HepG2 (cell line): ENCODE results near the gene ANGPTL2. TPM values are rescaled to one million over a fixed set of nuclear protein-coding genes. Genes with fewer than 3 reads are reported as not detected.

Experiments
- ATAC-seq: fragments of 200-7000 bp; cut with Tn5 transposase; 3 replicates; pipeline ENCODE4 v1.9.1; 2020; ENCODE audit warnings: mild to moderate bottlenecking, moderate library complexity
- BruUV-seq: library from RNA; stranded (reverse); fragments of 400-500 nt; replicated peaks from 2 replicates; lab custom pipeline; 2021; lab: Mats Ljungman, UMichigan
- CTCF ChIA-PET: fragments of 300-600 bp; formaldehyde crosslinking; extraction: SDS; loops from one replicate; lab custom pipeline; 2021; ENCODE audit warnings: low total read pairs, inconsistent platforms, low intra/inter-chr PET ratio; lab: Yijun Ruan, JAX
- POLR2A ChIA-PET: fragments of 350-600 bp; sonication (Branson Sonifier 250); formaldehyde crosslinking; loops from one replicate; lab custom pipeline; 2020; ENCODE audit warnings: antibody characterized with exemption, inconsistent platforms; lab: Yijun Ruan, JAX
- DNase-seq: peaks from one replicate; pipeline ENCODE4 v3.0.0-alpha.2; 2015; ENCODE audit warnings: low spot score
- FAIRE-seq: peaks from 3 replicates; lab custom pipeline; 2011; peaks lifted over from hg19 to GRCh38; lab: Jason Lieb, UNC
- H2AFZ ChIP-seq: one replicate; pipeline ENCODE4 v1.6.1; 2011; ENCODE audit warnings: low read length, inconsistent platforms
- H3K27ac ChIP-seq: fragments of 300-600 bp; 3 replicates; pipeline ENCODE4 v1.8.0; 2011; ENCODE audit warnings: mixed run types, mild to moderate bottlenecking, mixed read lengths, low read length, inconsistent platforms; ENCODE audit not compliant: insufficient read depth; ENCODE audit errors: extremely low read length
- H3K27me3 ChIP-seq, 2 experiments: fragments of 200-600 bp in 1 of 2; 2 replicates in 1 of 2; 3 replicates in 1 of 2; pipeline versions ENCODE4 v1.6.0 to v1.8.0; 2011; ENCODE audit warnings: low read length in 2 of 2, mild to moderate bottlenecking in 2 of 2, moderate library complexity in 2 of 2, inconsistent platforms in 1 of 2; ENCODE audit not compliant: insufficient read depth in 2 of 2, control insufficient read depth in 1 of 2
- H3K36me3 ChIP-seq, 2 experiments: fragments of 200-600 bp in 1 of 2; replicated peaks in 1 of 2; 2 replicates in 1 of 2; 3 replicates in 1 of 2; pipeline versions ENCODE4 v1.5.1 to v1.8.0; 2011; ENCODE audit warnings: low read length in 2 of 2, inconsistent platforms in 1 of 2; ENCODE audit not compliant: insufficient read depth in 2 of 2, control insufficient read depth in 1 of 2
- H3K4me1 ChIP-seq: 2 replicates; pipeline ENCODE4 v1.5.1; 2012; ENCODE audit warnings: low read length, inconsistent platforms; ENCODE audit not compliant: insufficient read depth
- H3K4me2 ChIP-seq: 2 replicates; pipeline ENCODE4 v1.6.0; 2011; ENCODE audit warnings: low read depth, low read length, inconsistent platforms
- H3K4me3 ChIP-seq, 3 experiments: fragments of 200-600 bp in 1 of 3; sonication (generic), shearing (Covaris generic) in 1 of 3; replicated peaks in 1 of 3; 2 replicates each; pipeline ENCODE4 v1.5.1; 2011 to 2016; ENCODE audit warnings: low read length in 3 of 3, inconsistent platforms in 2 of 3, low read depth in 2 of 3, mild to moderate bottlenecking in 2 of 3, control low read depth in 1 of 3, mixed read lengths in 1 of 3; ENCODE audit not compliant: insufficient read depth in 1 of 3
- H3K79me2 ChIP-seq: one replicate; pipeline ENCODE4 v1.6.1; 2011; ENCODE audit warnings: low read length, inconsistent platforms; ENCODE audit not compliant: insufficient read depth
- H3K9ac ChIP-seq: 2 replicates; pipeline ENCODE4 v1.6.0; 2011; ENCODE audit warnings: mild to moderate bottlenecking, low read depth, low read length, inconsistent platforms; ENCODE audit not compliant: insufficient read depth
- H3K9me3 ChIP-seq: 2 replicates; pipeline ENCODE4 v1.5.1; 2012; ENCODE audit warnings: mild to moderate bottlenecking, low read length
- H4K20me1 ChIP-seq: 2 replicates; pipeline ENCODE4 v1.6.0; 2011; ENCODE audit warnings: inconsistent platforms, mild to moderate bottlenecking, low read length, moderate library complexity; ENCODE audit not compliant: insufficient read depth
- CEBPB ChIP-seq: IDR thresholded peaks from 2 replicates; pipeline ENCODE4 v1.6.1; 2011; ENCODE audit warnings: low read depth, low read length, improper control_type of control experiment, borderline replicate concordance
- CHD2 ChIP-seq: IDR thresholded peaks from 2 replicates; pipeline ENCODE4 v1.6.1; 2011; ENCODE audit warnings: low read depth, low read length, improper control_type of control experiment
- KAT8 ChIP-seq: IDR thresholded peaks from 2 replicates; pipeline ENCODE4 v1.6.1; 2016; ENCODE audit warnings: missing genetic modification reagents, missing compliant biosample characterization
- MYC ChIP-seq: sonication (generic); formaldehyde crosslinking; IDR thresholded peaks from 2 replicates; pipeline ENCODE4 v1.9.0; 2021; ENCODE audit warnings: missing genetic modification reagents, borderline replicate concordance
- ZBTB3 ChIP-seq: sonication (generic); formaldehyde crosslinking; IDR thresholded peaks from 2 replicates; pipeline ENCODE4 v1.4.0; 2020; ENCODE audit warnings: low read depth, mild to moderate bottlenecking, moderate library complexity, missing genetic modification reagents, borderline replicate concordance
- ZFAT ChIP-seq: sonication (generic); formaldehyde crosslinking; conservative IDR thresholded peaks from 2 replicates; pipeline ENCODE4 v1.8.1; 2023; ENCODE audit warnings: missing genetic modification reagents, inconsistent platforms
- ZNF256 ChIP-seq: sonication (generic); formaldehyde crosslinking; conservative IDR thresholded peaks from 2 replicates; pipeline ENCODE4 v1.4.0; 2020; ENCODE audit warnings: missing genetic modification reagents
- ZNF558 ChIP-seq: sonication (generic); formaldehyde crosslinking; IDR thresholded peaks from 2 replicates; pipeline ENCODE4 v1.9.0; 2022; ENCODE audit warnings: mild to moderate bottlenecking, missing genetic modification reagents, borderline replicate concordance
- ZNF562 ChIP-seq: sonication (generic); formaldehyde crosslinking; IDR thresholded peaks from 2 replicates; pipeline ENCODE4 v1.8.0; 2022; ENCODE audit warnings: missing genetic modification reagents, borderline replicate concordance
- ZNF563 ChIP-seq: sonication (generic); formaldehyde crosslinking; IDR thresholded peaks from 2 replicates; pipeline ENCODE4 v1.8.0; 2022; ENCODE audit warnings: mild to moderate bottlenecking, moderate library complexity, missing genetic modification reagents
- ZNF577 ChIP-seq: sonication (generic); formaldehyde crosslinking; IDR thresholded peaks from 2 replicates; pipeline ENCODE4 v1.4.0; 2020; ENCODE audit warnings: mild to moderate bottlenecking, low read depth, missing genetic modification reagents, borderline replicate concordance
- ZNF749 ChIP-seq: sonication (generic); formaldehyde crosslinking; IDR thresholded peaks from 2 replicates; pipeline ENCODE4 v1.8.0; 2022; ENCODE audit warnings: mild to moderate bottlenecking, missing genetic modification reagents, moderate library complexity, borderline replicate concordance
- WGBS: methylation state at CpG from one replicate; pipeline ENCODE4 v1.1.6; 2017; ENCODE audit warnings: low lambda C conversion rate; 5-methylcytosine and 5-hydroxymethylcytosine counted together
- in situ Hi-C: cut with HindIII; loops from 2 replicates; pipeline ENCODE4 v1.10.0; 2017; ENCODE audit warnings: low pct_unique_long_range_greater_than_20kb; ENCODE audit not compliant: extremely low pct_ligation_motif_present
- intact Hi-C: fragments of 100-400 bp; cut with micrococcal nuclease; formaldehyde crosslinking; loops from one replicate; pipeline ENCODE4 v1.10.0; 2022; ENCODE audit not compliant: unreplicated experiment
- polyA plus RNA-seq, 8 experiments: library from polyadenylated mRNA; depleted of rRNA in 3 of 8; stranded (reverse) in 7 of 8; unstranded in 1 of 8; fragments of >200 nt; fragmentation: Illumina TruSeq in 4 of 8; extraction: Trizol in 4 of 8; gene quantifications; 2 replicates each; pipeline versions ENCODE4 v1.2.1 to v1.2.3, GENCODE V29; 2011 to 2016; ENCODE audit warnings: low read depth in 4 of 8, missing spikeins in 1 of 8, mixed read lengths in 1 of 8; ENCODE audit not compliant: insufficient read depth in 1 of 8
- total RNA-seq, 5 experiments: library from RNA; depleted of rRNA; stranded (reverse); fragments of >200 nt; fragmentation: Illumina TruSeq; extraction: Trizol; gene quantifications; 2 replicates each; pipeline ENCODE4 v1.2.3, GENCODE V29; 2016; ENCODE audit warnings: low read depth in 1 of 5
- TF ChIP-seq, protein P1 (sequence below): sonication (generic); formaldehyde crosslinking; IDR thresholded peaks from 2 replicates; pipeline ENCODE4 v1.8.1; 2023; ENCODE audit warnings: mild to moderate bottlenecking, moderate library complexity, missing genetic modification reagents
- TF ChIP-seq, protein P2 (sequence below): IDR thresholded peaks from 2 replicates; pipeline ENCODE4 v1.6.1; 2016; ENCODE audit warnings: low read depth
- TF ChIP-seq, protein P3 (sequence below): IDR thresholded peaks from 2 replicates; pipeline ENCODE4 v1.6.1; 2018; ENCODE audit warnings: missing genetic modification reagents
- TF ChIP-seq, protein P4 (sequence below): sonication (generic); formaldehyde crosslinking; IDR thresholded peaks from 2 replicates; pipeline ENCODE4 v1.8.0; 2022; ENCODE audit warnings: mild to moderate bottlenecking, missing genetic modification reagents, moderate library complexity

Gene ANGPTL2
- total and polyA plus RNA-seq, 2 of the 13 experiments (the other 11 are each of a cell fraction or from before 2014, with no cell fraction given): 0.91 to 21.0 TPM

DNA sequence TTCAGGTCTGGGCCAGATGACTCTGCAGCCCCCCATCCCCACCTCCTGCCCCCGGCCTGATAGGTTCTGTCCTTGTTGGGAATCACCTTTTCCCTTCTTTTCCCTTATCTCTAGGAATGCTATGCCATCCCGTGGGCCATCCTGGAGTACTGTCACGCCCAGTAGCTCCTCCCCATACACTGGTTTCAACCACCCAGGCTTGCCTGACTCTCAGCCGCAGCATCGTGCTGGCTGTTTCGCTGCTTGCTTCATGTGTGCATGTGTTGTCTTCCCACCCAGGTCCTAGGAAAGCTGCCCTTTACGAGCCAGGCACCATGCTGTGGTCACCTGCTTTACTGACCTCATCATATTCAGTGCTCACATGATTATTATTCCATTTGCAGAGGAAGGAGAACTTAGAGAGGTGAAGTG is 71.8 kb downstream of the ANGPTL2 start:
- POLR2A ChIA-PET: no interaction called here
- 85% methylated on average over 7 of the region's 7 CpGs for WGBS
- CTCF ChIA-PET: no interaction called here

More for the DNA sequence above, 71.8 kb downstream of the ANGPTL2 start:
- in situ Hi-C loops: no loop called here
- Histone ChIP-seq H4K20me1 (no peaks in the 10 kb centered on the region), H3K9me3 (no peaks in the 10 kb centered on the region), H3K27me3 (no peaks in the 10 kb centered on the region), H3K4me2 (no peak overlapping the region), H3K27ac (no peak overlapping the region), H3K79me2 (no peaks in the 10 kb centered on the region), H3K4me3 (no peak overlapping the region), H3K9ac (no peak overlapping the region), H3K36me3 (no peaks in the 10 kb centered on the region), H3K4me1 (no peaks in the 10 kb centered on the region), H2AFZ (no peak overlapping the region)
- ATAC-seq: no peak
- no TSS peak for BruUV-seq
- intact Hi-C loops: no loop called here
- TF ChIP-seq MYC (no peak), CEBPB (no peak), ZBTB3 (CRISPR knock-in tag) (no peak), ZNF563 (CRISPR knock-in tag) (no peak), ZNF749 (CRISPR knock-in tag) (no peak), ZFAT (no peak), ZNF558 (CRISPR knock-in tag) (no peak), ZNF577 (CRISPR knock-in tag) (no peak), ZNF256 (CRISPR knock-in tag) (no peak), ZNF562 (no peak), CHD2 (no peak), KAT8 (no peak)
- TF ChIP-seq, protein P1, sequence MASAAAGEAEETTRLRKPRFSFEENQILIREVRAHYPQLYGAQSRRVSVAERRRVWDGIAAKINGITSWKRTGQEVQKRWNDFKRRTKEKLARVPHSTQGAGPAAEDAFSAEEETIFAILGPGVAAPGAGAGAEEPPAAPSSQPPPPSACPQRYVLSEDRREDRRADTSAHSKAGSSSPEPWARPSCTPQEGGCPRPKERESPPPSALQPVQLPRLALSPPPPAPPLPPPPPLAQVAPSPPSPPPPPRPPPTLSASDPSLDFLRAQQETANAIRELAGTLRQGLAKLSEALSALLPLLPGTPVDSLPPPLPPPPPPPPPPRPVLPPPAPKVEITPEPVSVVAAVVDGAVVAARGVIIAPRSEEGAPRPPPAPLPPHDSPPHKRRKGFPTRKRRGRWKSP: no peak
- TF ChIP-seq, protein P2, sequence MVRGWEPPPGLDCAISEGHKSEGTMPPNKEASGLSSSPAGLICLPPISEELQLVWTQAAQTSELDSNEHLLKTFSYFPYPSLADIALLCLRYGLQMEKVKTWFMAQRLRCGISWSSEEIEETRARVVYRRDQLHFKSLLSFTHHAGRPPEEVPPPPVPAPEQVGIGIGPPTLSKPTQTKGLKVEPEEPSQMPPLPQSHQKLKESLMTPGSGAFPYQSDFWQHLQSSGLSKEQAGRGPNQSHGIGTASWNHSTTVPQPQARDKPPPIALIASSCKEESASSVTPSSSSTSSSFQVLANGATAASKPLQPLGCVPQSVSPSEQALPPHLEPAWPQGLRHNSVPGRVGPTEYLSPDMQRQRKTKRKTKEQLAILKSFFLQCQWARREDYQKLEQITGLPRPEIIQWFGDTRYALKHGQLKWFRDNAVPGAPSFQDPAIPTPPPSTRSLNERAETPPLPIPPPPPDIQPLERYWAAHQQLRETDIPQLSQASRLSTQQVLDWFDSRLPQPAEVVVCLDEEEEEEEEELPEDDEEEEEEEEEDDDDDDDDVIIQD (CRISPR knock-in tag): no peak
- TF ChIP-seq, protein P3, sequence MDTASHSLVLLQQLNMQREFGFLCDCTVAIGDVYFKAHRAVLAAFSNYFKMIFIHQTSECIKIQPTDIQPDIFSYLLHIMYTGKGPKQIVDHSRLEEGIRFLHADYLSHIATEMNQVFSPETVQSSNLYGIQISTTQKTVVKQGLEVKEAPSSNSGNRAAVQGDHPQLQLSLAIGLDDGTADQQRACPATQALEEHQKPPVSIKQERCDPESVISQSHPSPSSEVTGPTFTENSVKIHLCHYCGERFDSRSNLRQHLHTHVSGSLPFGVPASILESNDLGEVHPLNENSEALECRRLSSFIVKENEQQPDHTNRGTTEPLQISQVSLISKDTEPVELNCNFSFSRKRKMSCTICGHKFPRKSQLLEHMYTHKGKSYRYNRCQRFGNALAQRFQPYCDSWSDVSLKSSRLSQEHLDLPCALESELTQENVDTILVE (CRISPR knock-in tag): no peak
- TF ChIP-seq, protein P4, sequence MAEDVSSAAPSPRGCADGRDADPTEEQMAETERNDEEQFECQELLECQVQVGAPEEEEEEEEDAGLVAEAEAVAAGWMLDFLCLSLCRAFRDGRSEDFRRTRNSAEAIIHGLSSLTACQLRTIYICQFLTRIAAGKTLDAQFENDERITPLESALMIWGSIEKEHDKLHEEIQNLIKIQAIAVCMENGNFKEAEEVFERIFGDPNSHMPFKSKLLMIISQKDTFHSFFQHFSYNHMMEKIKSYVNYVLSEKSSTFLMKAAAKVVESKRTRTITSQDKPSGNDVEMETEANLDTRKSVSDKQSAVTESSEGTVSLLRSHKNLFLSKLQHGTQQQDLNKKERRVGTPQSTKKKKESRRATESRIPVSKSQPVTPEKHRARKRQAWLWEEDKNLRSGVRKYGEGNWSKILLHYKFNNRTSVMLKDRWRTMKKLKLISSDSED (CRISPR knock-in tag): no peak
- no peak for DNase-seq
- no peak for FAIRE-seq
